GM04504 (cell line): Measurements from ENCODE around the gene SPTB.
"Not testable (repeated sequence)": the region's sequence is repeated elsewhere in the genome, so short reads cannot be mapped to it uniquely, and the experiment has no call there.

Experiments used
- DNase-seq: peaks from one replicate; pipeline ENCODE4 v3.0.0-alpha.2; 2012; ENCODE audit warnings: low read depth

Gene SPTB

DNA sequence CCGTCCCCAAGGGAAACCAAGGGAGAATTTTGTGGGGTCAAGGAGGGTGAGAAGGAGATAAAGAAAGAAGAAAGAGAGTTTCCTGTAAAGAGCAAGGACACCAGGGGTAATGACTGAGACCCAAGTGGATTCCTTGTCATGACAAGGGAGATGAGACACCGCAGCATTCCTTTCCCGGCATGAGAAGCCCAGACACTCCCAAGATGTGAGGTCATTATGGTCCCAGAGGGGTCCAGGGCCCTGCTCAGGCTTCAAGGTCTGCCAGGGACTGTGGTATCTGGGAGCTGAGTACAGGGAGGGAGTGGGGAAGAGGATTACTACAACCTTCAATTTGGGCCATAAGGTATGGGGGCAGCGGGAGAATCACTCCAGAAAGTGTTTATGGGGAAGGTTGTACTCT, 58.1 kb downstream of the SPTB start:
- no peak for DNase-seq

DNA sequence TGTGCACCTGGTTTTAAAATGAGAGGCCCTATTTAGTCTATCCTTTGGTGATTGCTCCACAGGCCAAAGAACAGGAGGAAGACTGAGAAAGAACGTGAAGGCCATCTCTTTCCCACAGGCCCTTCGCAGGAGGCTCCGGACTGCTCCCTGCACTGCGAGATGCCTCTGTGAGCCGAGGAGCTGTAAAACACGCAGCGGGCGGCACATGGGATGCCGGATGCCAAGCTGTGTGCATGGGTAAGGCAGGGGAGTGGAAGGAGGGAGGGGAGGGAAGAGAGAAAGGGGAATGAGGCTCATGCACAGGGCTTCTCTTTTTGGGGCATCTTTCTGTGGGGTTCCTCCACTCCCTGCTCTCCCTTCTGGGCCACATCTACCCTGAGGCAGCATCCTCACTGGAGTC, 61.6 kb downstream of the SPTB start:
- no peak for DNase-seq

DNA sequence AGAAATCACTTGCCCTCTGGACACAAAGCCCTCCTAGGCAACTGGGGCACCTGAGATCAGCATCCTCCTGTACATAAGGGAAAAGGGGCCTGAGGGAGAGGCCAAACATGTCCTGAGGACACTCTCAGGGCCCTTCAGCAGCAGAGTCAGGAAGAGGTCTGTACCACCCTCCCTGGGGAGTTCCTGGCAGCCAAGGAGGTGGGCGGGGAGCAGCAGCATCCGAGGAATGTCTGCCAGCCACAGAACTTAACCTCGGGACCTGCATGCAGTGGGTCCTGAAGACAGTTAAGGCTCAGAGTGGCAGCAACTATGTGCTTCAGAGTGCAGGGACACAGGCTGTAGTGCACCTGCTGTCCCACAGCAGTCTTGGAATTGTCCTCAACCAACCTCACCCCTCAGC, 62.1 kb downstream of the SPTB start:
- DNase-seq, result no peak

DNA sequence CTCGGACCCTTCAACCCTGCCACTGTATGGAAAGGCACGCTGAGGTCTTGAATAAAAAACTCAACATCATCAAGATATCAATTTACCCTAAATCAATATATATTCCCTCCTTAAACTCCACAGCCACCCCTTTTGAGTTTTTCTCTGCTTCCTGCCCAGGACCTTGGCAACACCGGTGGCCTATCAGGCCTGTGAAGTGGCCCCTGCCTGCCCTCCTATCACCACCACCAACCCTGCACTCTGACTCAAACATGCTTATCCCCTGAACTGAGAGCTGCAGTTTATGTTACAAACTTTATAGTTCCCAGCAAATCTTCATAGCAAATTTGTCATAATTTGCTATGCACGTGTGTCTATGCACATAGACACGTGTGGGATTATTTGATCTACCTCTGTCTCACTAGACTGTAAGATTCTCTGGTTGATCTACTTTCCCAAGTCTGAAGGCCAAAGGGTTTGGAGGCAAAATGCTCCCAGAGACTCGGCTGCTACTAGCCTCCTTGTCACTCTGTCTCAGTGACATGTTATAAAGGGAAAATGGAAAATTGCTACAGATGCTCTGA, 63.4 kb downstream of the SPTB start:
- DNase-seq, result no peak

DNA sequence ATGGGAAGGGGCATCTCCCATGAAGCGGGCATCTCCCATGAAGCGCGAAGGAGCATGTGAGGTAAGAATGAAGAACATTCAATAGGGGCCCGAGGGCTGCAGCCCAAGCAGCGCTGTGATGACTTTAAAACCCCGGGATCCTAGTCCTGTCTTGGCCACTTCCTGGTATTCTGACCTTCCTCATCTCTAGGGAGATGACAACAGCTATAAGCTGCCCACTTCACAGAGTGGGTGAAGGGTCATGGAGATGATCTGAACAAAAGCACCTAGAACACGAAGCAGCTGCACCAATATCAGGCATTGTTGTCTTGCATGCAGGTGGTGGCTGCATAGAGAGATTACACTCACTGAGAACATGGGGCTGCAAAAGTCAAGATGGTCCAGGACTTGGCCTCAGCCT, 64.5 kb downstream of the SPTB start:
- no peak for DNase-seq

DNA sequence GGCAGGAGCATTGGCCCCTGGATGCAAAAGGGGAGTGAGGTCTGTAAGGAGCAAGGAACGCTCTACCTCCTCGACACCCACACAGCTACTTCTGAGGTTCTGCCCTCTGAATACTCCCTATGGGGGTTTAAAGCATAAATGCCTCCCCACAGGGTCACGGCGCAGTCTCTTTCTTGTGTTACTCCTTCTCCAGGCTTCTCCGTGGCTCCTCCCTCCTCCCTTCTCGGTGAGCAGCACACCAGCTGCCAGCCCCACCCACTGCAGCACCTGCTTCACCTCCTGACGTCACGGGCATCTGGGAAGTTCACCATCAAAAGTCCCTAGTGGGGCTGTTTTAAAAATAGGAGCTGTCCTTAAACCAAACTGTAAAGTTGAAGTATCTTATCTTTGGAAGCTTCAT, 67.3 kb downstream of the SPTB start:
- no peak for DNase-seq

DNA sequence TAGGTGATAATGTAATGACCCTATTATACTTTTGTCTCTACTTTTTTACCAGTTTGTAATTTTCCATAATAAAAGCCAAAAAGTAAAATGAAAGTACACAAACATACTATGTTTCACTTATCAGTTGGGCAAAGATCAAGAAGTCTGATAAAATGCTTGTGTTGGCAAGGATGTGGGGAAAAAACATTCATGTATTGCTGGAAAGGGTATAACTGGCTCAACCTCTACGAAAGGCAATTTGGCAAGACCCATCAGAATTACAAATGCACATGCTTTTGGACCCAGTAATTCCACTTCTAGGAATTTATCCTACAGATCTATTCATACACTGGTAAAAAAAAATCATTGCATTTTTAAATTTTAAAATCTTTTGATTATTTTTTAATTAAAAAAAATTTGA, 68.0 kb downstream of the SPTB start:
- DNase-seq, result no peak

DNA sequence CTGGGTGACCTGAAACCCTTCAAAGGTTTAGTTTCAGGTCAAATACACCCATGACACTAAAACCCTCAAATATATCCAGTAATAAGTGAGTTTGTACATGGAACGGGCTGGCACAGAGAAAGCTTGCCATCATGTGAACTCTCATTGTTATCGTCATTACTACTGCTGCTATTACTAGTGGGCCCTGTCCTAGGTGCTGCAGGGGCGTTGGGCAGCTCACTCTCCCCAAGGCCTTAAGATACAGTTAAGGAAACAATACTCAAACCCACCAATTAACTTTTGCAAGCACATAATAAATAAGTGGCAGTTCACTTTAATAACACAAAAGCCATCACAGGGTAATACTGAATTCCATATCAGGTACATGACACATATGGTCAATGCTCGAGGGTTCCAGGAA, 71.3 kb downstream of the SPTB start:
- DNase-seq, result no peak

DNA sequence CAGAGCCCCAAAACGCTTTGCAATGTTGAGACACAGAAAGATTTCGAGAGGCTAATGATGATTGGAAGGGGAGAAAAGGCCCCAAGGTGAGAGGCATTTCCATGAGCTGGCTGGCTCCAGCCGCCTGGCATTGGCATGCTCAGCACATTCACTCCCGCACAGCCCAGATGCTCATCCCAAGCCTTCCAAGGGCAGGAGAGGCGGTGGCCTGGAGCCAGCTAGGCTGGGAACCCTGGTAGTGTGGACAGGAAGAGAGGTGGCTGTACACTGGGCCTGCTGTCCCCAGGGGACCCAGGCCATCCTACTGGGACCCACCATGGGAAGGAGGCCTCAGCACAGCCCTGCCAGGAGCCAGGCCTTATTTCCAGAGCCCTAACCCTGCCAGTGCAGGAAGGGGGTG, 72.2 kb downstream of the SPTB start:
- no peak for DNase-seq

DNA sequence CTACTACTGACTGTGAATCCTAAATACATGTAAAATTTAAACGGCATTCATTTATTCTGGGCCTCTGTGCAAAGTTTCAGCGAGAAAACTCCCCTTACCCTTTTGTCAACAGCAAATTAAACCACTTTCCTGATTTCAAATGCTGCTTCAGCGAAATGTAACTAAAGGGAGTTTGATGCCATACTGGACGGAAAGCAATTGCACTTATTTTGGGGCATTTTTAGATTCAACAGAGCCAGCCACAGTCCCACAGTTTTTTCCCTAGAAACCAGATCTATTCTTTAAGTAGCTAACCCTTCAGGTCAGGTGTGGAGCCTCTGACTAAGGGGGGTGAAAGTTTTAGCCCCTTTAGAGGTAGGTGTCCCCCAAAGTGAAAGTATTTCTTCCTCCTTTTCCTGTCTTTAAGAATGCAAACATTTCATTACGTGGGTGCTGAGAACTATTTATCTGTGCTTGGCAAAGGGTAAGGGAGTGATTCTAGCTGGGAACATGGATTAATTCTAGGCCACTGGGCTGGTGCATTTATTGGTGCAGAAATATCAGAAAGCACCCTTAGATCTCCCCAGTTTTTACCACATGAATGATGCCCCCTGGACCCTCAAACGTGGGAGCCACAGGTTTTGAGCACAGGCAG, 72.7 kb downstream of the SPTB start:
- no peak for DNase-seq

DNA sequence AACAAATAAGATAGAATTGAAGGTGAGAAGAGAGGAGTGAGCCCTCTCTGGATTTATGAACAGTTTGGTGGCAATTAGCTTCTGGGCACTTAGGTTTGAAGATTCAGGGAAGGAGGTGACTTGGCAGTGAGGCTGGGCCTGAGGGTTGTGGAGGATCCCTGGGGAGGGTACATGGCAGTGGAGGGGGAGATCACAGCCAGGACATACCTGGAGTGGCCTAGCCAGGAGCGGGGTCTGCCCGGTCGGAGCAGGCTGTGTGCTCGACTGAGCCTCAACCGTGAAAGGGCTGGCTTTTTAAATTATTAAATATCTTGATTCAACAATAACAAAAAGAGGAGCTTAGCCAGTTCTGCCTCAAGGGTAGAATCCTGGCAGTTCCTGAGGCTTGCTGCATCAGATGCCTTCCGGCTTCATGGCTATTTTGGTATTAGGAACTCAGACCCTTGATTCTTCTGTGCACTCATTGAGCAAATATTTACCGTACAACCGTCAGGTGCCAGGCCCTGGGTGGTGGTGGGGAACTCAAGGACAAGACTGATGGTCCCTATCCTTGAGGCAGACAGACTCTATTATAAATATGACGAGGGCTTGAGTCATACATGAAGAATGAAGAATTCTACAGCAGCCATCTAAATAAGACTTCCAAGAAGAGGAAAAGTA, 73.4 kb downstream of the SPTB start:
- DNase-seq, result peak; percentile 28

DNA sequence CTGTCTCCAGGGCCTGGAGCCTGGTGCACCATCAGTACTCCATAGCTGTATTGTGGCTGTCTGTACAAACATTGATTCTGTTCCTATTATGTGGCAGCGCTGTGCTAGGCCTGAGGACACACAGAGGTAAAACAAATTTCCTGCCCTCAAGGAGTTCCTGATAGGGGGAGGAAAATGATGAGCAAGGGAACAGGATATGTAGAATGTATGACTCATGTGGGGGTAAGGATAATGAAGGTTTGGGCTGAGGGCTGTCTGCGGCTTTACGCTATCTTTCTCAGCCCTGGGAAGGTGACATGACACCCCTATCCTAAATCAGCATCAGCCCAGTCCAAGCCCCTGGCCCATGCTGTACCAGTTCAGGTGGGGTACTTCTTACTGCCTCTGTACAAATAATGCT, 74.1 kb downstream of the SPTB start:
- DNase-seq, result not testable (repeated sequence)

DNA sequence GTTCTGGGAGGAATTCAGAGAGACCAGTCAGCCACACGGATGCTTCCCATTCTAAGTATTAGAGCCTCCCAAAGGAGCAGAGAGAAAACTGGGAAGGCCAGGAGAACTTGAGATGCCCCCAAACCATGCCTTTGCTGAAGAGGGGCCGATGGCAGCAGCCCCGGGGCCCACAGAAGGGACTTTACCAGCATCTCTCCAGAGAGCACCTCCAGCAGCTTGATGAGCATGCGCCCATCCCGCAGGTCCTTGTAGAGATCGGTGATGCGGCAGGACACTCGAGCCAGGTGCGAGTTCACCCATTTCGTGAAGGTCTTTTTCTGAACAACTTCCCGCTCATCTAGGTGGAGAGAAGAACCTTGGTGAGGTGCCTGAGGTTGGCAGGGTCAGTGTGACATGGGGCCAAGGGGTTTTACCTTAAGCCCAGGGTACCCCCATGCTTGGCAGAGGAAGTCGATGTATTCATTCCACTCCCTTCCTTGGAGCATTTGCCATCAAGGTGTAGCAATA, 74.9 kb downstream of the SPTB start:
- no peak for DNase-seq

DNA sequence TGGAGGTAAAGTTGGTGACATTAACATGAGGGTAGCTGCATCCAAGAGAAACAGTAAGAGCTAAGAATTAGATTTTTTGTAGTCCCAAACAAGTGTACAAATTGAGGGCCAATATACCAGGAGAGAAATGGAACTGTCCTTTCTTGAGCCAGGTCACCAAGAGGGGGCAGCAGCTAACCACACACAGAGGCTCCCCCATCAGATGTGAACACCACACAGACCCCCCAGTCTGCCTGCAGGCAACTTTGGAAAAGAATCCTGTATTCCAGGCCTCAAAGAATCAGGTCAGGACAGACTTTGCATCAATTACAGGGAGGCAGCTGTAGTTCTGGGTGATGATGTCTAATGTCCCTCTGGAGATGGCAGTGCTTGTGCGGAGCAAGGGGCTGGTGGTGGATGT, 77.9 kb downstream of the SPTB start:
- DNase-seq, result no peak

DNA sequence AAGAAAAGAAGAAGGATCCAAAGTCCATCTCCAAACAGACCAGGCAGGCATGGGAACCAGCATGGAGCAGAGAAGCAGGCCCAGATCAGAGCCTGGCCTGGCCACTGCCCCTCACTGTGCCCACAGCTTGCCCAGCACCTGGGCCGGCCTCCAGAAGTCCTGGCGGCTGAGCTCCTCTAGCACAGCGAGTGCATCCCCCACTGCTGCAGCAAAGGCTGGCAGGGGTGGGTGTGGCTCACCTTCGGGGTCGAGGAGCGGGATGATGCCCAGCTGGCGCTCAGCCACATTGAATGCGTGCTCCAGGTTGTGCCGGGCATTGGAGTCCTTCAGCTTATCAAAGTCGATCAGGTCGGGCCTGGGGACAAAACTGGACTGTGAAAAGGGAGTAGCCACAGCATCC, 78.7 kb downstream of the SPTB start:
- DNase-seq, result no peak

DNA sequence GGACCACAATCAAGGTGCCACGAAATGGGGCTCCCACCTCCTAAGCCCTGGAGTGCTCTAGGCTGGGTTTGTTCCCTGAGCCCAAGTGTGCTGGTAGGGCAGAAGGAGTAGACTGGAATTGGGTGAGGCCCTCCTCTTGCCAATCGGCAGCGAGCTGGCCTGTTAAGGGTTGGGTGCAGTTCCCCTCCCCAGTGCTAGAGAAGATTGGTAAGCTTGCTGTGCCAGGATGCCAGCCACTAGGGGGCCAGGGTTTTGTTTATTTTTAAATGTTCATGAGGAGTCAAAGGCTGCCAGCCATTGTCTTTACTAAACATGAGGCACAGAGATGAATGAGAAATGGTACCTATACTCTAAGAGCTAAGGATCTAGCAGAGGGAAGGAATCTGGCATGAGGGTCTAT, 79.7 kb downstream of the SPTB start:
- DNase-seq, result no peak

DNA sequence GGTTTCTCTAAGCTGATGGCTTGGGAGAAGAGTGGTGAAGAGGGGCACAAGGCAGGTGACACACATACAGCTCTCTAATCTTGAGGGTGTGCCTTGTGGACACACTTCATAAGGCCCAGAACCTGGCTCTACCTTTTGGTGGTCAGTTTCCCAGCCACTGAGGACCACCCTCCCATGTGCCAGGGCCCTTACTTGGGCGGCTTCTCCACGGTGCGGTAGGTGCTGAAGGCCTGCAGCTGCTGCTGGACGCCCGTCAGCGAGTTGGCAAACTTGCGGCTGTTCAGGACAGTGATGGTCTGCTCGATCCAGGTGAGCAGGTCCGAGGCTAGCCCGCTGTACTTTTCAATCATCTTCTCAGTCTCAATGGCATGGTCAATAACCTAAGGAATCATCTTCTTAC, 80.2 kb downstream of the SPTB start:
- no peak for DNase-seq

DNA sequence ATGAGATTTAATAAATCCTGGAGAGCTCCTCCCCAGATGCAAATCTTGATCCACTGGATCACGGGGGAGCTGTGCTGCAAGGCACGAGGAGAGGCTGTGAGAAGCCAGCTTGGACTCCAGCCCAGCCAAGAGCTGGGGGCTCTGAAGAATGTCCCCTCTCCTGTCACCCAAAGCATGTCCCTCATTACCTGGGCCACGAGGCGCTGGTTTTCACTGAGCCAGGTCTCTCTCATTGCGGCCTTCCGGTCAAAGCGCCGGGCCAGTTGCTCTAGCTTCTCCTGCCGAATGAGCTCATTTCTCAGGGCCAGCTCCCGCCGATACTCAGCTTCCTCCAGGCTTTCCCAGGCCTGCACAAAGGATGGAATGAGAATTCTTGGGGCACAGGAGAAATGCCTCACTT, 83.3 kb downstream of the SPTB start:
- no peak for DNase-seq

DNA sequence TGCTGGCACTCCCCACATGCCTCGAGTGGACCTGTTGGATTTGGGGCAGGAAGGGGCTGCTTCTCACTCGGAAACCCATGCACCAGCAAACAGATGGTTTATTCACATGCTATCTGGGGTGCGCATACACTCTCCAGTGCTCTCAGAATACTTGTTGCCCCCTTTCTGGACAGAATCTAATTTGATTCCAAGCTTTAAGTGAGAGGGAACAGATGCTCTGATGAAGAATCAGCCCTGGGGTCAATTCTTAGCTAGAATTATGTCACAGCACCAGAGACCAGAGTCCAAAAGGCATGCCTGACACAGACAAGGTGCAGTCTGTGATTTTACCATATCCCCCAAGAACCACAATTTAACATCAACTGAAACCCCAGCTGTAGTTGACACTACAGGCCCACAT, 83.8 kb downstream of the SPTB start:
- no peak for DNase-seq

DNA sequence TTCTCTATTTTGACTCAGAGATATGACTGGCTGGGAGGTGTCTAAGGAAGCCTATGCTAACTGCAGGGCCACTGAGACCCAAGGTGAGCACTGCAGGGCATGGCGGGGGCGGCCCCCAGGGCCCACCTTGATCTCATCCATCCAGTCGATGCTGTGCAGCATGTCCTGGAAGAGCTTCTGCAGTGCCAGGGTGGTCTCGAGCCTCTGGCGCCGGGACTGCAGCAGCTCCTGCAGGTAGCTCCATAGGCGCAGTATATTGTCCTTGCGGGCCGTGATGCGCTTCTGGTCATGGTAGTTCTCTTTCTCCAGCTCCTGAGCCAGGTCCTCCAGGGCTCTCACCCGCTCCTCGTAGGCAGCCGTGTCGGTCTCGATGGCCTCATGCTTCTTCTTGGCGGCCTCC, 84.5 kb downstream of the SPTB start:
- DNase-seq, result no peak

DNA sequence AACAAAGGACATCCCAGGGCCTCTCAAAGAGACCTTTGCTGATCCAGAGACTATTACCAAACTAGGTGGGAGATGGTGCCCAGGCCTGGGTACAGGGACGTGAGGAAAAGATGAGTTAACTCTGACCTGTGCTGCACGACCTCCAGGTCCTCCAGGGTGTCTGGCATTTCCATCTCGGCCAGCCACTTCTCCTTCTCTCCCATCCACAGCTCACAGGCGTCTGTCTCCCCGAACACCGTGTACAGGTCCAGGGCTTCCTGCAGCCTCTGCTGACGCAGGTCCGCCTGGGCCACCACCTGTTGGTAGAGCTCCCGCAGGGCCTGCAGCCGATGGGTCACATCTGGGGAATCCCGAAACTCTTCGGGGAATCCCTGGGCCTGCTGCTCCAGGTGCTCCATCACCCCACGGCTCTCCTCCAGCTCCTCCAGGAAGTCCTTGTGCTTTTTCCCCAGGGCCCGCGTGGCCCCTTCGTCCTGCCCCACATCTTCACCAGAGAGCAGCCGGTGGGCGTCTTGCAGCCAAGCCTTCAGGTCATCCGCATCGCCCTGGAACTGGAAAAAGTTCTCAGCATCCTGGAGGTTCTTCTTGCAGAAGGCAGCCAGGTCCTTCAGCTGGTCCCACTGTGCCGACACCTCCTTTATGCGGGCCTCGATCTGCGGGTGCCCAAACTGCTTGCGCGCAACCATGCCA, 86.7 kb downstream of the SPTB start:
- no peak for DNase-seq

DNA sequence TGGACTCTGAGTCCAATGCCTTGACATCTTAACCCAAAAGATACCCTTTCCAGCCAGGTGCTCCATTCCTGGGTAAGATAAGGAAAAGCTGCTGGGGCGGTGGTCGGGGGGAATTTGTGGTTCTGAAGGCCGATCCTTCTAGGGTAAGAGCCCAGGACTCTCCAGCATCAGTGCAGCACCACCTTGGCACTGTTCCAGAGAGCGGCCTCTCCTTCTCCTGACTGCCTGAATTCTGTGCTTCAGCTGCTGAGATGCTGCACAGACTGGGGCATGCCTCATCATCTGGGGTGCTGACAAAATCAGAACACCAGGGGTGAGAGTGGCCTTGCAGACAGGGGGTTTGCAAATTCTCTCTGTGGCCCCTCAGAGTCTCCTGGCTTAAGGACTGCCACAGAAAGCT, 87.5 kb downstream of the SPTB start:
- no peak for DNase-seq

DNA sequence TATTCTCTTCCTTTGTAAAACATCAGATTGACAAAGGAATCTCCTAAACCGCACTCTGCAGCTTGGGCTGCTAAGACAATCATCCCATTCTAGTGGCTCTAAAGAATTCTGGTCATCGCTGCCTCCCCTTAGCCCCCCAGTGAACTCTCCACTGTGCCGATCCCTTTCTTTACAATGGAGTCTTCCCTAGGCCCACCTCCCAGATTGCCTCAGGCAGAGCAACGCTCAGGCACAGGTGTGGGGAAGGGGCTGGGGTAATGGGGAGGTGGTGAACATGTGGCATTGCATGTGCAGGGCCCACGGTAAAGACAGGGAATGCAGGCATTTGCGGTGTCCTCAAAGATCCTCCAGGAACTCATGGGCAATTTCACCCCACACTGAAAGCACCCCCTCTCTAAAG, 89.2 kb downstream of the SPTB start:
- no peak for DNase-seq
